Inferior parietal cortex (tissue), 1 donor: ENCODE results near the gene HYI.
"Not testable (repeated sequence)": the region's sequence is repeated elsewhere in the genome, so short reads cannot be mapped to it uniquely, and the experiment has no call there.

Source experiments
- DNase-seq: peaks from one replicate; pipeline ENCODE4 v3.0.0-alpha.2; 2016; ENCODE audit errors: extremely low spot score

Gene HYI, protein sequence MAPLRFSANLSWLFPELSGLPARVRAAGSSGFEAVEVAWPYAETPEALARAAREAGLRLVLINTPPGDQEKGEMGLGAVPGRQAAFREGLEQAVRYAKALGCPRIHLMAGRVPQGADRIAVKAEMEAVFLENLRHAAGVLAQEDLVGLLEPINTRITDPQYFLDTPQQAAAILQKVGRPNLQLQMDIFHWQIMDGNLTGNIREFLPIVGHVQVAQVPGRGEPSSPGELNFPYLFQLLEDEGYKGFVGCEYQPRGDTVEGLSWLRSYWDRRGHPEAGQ

DNA sequence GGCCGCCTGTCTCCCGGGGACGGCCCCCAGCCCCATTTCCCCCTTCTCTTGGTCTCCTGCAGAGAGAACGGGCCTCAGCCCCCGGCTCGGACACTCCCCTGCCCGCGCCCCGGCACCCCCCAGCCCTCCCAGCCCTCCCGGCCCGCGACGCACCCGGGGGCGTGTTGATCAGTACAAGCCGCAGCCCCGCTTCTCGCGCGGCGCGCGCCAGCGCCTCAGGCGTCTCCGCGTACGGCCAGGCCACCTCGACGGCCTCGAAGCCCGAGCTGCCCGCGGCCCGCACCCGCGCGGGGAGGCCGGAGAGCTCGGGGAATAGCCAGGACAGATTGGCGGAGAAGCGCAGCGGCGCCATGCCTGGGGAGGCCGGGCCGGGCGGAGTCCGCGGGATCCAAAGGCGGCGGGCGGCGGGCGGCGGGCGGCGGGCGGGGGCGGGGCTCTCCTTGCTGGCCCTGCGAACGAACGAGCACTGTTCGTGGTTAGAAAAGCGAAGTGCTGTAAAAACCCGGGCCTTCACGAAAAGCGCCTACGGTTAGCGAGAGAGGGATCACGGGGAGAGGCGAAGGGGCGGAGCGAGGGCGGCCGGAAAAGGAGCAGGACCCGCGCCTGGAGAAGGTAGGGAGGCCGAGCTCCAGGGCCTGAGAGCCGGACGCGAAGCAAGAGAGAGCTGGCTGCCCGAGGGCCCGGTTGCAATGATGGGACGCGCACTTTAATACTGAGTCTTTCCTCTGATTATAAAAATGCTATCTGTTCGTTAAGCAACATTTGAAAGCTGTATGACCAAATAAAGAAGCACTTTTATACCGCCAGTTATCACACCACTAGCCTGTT, at the start of gene HYI:
Gene HYI (minus strand): TSS at position 490 of the 828 bp plus-strand sequence. CDS start 138 bp downstream, at position 352.
- DNase-seq = peak; percentile 72

DNA sequence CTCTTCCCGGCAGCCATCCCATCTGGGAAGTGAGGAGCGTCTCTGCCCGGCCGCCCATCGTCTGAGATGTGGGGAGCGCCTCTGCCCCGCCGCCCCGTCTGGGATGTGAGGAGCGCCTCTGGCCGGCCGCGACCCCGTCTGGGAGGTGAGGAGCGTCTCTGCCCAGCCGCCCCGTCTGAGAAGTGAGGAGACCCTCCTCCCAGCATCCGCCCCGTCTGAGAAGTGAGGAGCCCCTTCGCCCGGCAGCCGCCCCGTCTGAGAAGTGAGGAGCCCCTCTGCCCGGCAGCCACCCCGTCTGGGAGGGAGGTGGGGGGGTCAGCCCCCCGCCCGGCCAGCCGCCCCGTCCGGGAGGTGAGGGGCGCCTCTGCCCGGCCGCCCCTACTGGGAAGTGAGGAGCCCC, 48.1 kb upstream of the HYI start:
- not testable (repeated sequence) for DNase-seq

DNA sequence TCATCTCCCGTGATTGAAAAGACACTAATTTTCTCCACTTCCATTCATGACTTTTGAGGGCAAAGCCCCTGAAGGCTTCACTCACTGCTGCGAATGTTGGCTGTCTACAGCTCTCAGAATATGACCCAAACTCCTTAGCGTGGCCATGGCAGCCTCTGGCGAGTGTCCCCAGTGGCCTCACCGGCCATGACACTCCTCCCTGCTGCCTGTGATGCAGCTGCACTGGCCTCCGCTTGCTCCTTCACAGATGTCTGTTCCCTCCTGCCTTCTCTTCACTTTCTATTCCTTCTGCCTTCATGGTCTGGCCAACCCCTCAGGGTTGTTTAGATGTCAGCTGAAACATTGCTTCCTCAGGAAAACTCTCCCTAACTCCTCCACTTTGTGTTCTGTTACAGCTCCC, 46.2 kb upstream of the HYI start:
- DNase-seq = no peak

DNA sequence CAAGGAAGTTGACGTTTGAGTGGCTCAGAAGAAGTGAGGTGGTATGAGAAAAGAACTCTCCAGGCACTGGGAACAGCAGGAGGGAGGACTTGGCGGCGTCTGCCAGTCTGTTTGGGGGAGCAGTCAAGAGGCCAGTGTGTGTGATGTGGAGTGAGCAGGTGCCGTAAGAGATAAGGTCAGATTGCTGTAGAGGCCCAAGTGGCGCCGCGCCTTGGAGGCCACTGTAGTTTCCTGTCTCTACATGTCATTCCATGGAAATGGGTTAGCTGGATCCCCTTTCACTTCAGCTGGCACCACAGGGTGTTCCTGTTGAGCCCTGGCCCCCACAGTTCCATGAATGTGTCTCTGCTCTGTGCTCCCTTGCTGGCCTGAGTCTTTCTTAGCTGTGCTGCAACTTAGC, 41.5 kb upstream of the HYI start:
- DNase-seq = no peak

DNA sequence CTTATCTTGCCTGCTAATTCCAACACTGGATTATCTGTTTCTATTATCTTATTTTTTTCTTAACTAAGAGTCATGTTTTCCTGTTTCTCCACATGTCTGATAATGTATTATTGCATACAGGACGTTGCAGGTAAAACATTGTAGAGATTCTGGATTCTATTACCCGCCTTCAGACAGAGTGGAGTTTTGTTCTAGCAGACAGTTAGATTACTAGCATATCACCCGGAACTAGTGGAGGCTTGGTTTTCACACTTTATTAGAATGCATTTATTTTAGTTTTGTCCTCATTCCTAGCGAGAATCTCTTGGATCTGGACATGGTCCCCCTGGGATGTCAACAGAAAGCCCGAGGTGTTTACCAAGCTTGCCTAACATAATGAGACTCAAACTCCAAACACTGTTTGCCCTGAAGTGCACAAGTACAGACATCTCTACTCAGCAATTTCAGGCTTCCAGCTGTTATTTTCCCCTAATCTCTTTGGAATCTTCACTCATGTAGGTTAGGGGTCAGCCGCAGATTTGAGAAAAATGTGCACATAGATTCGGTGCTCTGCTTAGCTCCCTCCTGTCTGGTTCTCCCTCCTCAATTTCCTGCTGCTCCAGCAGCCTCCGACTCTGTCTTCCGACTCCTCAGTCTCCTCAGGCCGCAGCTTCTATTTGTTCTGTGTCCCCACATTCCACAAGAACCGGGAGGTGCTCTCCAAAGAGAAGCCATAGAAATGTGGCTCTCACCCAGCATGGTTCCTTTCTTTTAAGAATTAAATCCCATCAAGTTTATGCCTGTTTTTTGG, 40.1 kb upstream of the HYI start:
- no peak for DNase-seq

DNA sequence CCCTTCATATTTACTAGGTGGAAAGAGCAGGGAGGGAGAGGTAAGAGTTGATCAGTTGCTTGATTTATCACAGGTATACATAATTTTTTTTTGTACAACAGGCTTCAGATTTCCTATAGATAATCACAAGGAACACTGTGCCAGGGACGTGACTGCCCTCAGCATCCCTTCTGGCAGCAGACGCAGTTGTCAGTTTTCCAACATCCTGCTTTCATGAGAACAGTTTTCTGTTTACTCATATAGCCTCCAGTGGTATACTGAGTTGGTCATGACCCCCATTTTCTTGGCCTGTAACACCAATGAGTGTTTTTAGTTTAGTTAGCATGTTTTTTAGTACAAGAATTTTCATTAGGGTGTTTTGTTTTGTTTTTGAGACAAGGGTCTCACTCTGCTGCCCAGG, 39.1 kb upstream of the HYI start:
- DNase-seq = no peak

DNA sequence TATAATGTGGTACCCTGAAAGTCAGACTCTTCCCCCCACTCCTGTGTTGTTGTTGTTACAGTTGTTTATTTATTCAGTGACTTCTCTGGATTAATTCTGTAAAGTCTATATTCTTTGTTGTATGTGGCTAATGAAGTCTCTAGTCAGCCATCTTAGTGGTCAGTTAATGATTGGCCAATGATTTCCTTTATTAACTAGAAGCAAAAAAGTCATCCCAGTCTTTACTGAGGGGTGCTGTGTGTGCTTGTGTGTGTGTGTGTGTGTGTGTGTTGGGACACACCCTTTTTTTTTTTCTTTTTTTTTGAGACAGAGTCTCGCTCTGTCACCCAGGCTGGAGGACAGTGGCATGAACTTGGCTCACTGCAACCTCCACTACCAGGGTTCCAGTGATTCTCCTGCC, 37.3 kb upstream of the HYI start:
- DNase-seq = no peak

DNA sequence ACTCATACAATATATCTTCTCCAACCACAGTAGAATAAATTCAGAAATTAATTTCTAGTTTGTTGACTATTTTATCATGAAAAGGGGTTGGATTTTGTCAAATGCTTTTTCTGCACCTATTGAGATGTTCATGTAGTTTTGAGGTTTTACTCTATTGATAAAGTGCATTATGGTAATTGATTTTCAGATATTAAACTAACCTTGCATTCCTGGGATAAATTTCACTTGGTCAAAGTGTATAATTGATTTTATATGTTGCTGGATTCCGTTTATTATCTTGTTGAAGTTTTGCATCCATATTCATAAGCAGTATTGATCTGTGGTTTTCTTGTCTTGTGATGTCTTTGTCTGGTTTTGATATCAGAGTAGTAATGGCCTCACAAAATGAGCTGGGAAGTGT, 34.4 kb upstream of the HYI start:
- DNase-seq = no peak

DNA sequence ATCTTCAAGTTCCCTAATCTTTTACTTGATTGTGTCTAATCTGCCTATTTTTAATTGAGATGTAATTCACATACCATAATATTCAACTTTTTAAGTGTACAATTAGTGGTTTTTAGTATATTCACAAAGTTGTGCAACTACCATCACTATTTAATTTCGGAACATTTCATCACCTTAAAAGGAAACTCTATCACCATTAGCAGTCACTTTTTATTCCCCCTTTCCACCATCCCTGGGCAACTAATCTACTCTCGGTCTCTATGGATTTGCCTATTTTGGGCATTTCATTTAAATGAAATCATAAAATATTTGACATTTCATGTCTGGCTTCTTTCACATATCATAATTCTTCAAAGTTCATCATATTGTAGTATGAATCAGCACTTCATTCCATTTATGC, 30.6 kb upstream of the HYI start:
- DNase-seq = no peak

DNA sequence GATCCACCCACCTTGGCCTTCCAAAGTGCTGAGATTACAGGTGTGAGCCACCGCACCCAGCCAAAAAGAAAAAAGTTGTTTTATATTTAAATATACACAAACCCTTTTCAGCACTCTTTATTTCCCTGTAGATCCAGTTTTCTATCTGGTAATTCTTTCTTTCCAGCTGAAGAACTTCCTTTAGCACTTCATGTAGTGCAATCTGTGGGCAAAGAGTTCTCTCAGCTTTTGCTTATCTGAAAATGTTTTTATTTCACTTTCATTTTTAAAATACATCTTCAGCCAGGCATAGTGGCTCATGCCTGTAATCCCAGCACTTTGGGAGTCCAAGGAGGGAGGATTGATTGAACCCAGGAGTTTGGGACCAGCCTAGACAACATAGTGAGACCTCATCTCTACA, 28.5 kb upstream of the HYI start:
- no peak for DNase-seq

DNA sequence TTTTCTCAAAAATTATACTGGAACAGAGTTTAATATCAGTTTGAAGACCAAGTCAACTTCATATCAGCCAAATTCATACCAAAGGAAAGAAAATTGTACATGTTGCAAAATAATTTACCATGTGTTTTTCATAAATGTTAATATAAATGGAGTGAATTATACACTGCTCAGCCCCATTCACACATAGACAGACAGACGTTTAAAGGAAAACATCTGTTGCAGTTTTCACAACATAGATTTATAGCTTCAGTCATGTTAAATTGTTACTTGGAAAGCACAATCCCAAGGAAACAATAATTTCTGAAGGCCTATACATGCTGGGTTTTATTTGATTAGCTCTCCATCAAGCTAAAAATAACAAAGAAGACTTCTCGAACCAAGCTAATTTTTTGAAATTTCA, 27.8 kb upstream of the HYI start:
- no peak for DNase-seq

DNA sequence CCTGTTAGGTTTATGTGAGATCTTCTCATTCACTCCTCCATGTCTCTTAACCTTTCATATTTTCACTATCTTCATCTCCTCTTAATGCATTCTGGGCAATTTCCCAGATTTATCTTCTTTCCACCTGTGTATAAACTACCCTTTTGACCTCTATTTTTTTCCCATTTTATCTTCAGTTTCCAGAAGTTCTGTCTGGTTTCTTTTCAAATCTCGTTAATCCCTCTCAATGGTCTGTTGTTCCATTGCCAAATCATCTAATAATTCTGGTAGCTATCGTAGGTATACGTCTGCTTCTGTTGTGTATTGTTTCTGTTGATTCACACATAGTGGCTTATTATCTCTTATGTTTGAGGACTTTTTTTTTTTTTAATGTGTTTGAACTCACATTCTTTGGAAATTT, 25.7 kb upstream of the HYI start:
- no peak for DNase-seq

DNA sequence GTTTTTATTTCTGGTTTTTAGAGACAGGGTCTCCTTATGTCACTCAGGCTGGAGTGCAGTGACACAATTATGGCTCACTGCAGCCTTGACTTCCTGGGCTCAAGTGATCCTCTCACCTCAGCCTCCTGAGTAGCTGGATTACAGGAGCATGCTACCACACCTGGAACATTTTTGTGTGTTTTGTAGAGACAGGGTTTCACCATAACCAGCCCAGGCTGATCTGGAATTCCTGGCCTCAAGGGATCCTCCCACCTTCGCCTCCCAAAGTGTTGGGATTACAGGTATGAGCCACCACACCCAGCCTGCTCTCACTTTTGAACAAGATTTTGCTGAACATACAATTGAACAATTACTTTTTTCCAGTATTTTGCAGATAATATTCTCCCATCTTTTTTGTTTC, 24.0 kb upstream of the HYI start:
- no peak for DNase-seq

DNA sequence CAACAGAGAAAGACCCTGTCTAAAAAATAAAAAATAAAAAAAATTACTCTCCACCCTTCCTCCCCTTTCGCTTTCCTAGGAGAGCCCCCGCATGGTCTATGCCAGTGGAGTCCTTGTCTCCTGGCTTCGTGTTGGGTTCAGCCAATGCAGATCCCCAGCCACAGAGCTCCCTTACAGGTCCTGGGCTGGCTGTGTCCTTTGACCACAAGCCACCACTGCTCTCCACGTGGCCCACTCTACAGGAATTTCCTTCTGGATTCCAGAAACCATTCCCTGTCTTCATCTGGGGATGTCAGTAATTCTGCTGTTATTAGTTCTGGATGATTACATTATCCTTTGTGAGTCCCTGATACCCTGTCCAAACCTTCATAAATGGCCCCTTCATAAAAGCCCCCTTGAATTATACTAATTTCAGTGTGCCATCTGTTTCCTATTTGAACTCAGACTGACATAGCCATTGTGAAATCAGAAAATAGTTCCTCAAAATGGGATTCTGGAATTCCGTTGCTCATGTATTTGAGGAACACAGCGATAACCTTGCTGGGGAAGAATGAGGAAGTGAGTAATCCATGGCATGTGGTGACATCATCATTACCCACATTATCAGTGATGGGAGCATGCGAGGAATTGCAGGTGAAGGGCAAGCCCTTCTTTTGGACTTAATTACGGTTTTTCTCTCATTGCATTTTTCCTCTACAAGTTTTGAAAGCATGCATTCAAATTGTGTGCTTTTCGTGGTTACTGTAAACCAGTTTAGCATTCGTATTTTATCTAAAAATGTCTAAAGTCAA, 22.1 kb upstream of the HYI start:
- DNase-seq = not testable (repeated sequence)

DNA sequence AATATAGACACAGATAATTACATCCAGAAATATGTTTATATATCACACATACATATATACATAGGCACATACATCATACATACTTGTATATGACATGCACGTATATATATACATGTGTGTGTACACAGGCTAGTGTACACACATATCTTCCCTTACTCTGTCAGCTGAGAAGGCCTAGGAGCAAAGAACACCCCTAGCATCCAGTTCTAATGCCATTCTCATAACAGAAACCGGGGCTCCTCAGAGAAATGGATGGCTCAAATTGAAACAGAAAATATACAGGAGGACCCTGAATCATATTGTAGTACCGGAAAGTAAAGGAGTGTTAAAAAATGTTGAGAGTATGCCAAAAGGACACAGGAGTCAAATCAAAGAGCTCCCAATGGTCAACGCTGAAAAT, 19.7 kb upstream of the HYI start:
- no peak for DNase-seq

DNA sequence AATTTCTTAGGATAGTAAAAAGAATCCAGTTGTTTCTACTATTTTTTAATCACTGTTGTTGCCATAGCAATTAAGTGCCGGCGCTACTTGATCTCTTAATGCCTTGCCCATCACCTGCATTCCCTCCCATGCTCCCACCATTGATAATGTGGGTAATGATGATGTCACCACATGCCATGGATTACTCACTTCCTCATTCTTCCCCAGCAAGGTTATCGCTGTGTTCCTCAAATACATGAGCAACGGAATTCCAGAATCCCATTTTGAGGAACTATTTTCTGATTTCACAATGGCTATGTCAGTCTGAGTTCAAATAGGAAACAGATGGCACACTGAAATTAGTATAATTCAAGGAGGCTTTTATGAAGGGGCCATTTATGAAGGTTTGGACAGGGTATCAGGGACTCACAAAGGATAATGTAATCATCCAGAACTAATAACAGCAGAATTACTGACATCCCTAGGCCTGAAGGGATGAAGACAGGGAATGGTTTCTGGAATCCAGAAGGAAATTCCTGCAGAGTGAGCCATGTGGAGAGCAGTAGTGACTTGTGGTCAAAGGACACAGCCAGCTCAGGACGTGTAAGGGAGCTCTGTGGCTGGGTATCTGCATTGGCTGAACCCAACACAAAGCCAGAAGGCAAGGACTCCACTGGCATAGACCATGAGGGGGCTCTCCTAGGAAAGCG, 18.9 kb upstream of the HYI start:
- DNase-seq = not testable (repeated sequence)

DNA sequence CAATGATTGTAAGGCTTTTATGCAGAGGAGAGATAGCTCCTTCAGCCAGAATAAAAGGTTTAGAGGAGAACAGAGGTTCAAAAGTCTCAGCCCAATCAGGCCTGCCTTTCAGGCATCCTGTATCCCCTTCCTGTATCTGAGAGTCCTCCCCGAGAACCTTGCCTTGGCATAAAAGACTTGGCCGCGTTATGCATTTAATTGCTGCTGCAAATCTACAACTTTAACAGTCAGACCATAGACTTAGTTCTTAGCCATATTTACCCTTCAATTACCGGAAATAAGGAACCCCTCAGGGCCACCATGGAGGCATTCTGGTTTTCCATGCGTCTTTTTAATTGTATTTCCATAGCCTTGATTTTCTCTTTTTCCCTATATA, 18.3 kb upstream of the HYI start:
- DNase-seq = no peak

DNA sequence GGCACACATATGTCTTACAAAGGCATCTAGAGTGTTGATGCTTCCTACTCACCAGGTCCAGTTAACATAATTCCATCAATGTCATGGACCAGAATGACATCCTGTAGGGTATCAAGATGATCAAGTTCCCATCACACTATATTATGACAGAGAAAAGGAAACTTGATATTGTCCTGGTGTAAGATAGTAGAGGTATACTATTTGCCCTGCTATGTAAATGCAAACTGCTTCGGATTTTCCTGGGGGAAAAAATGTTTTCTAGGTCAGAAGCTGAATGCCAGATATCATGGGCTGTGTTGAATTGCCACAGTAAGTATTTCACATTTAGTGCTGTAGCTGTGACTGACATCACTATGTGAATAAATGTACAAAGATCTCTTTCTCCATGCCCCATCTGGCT, 16.2 kb upstream of the HYI start:
- DNase-seq = no peak

DNA sequence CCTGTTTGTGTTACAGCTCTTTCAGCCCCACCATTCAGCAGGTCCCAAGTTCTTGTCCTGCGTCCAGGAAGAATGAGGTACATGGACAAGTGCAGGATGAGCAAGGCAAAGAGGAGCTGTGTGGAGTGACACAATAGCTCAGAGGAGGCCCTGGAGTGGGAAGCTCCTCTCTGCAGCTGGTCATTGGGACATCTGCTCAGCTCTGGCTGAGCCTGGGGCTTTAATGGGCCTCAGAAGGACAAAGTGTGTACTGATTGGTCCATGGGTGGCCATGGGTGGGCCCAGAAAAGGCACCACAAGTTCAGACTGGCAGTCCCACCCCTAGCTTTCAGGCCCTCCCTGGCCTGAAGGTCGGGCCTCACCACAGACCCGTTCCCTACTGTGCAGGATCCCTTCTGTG, 14.7 kb upstream of the HYI start:
- no peak for DNase-seq

DNA sequence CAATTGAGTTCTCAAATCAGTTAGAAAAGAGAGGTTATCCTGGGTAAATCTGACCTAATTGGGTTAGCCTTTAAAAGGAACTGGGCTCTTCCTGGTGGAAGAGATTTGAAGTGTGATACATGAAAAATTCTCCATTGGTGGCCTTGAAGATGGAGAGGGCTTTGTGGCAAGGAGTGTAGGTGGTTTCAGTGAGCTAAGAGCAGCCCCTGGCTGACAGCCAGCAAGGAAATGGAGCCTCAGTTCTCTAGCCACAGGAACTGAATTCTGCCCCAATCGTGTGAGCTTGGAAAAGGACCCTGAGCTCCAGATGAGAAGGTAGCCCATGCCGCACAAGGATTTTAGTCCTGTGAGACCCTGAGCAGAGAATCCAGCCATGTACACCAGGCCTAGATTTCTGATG, 12.7 kb upstream of the HYI start:
- no peak for DNase-seq

DNA sequence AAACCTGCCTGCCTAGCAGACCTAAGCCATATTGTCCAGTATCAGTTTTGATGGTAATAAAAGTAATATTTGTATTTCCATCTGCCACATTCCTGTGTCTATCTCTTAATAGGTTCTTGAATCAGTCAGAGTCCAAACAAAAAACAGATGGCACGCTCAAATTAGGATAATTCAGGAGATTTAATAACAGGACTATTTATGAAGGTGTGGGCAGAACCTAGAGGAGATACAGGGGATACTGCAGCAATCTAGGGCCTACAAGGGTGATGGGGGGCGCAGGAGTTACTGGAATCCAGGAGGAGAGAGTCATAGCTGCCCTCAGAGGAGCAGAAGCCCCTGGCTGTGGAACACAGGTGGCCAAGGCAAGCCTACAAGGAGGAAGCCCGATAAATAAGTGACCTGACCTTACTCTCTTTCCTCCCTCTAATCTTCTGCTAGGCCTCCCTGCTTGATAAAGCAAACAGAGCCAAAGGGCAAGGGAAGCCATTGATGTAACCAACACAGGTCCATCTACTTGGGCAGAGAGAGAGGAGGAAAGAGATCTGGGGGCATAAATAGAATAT, 11.9 kb upstream of the HYI start:
- no peak for DNase-seq
